Omental fat pad (tissue), 4 donors: ENCODE data around the gene MISP. TPM values are rescaled to one million over a fixed set of nuclear protein-coding genes. Genes with fewer than 3 reads are reported as not detected.

Source experiments
- ATAC-seq: fragments of 150-250 bp; one replicate; pipeline ENCODE4 v1.9.1; 2016; ENCODE audit warnings: mild to moderate bottlenecking, moderate library complexity; ENCODE audit not compliant: low FRiP score
- DNase-seq: peaks from one replicate; pipeline ENCODE4 v3.0.0-alpha.2; 2019; ENCODE audit warnings: low spot score
- CTCF ChIP-seq, 3 donors: fragments of 450-650 bp; IDR thresholded peaks; one replicate each; pipeline ENCODE4 v1.5.1; 2016 to 2017; ENCODE audit warnings: antibody characterized with exemption in 3 of 3, mild to moderate bottlenecking in 3 of 3, moderate library complexity in 2 of 3
- total RNA-seq, 4 donors: library from RNA; depleted of rRNA; stranded (reverse); fragments of >200 nt; gene quantifications; one replicate each; pipeline ENCODE4 v1.1.0, GENCODE V29; 2016

The MISP gene
- total RNA-seq, 4 donors from 2014 or later = 1.4 to 9.6 (median 3.2) TPM; not detected in 1

GRCh38 chr19:787536-787935 lies 36.6 kb downstream of the MISP start:
- TF ChIP-seq CTCF (IDR thresholded peaks at IDR 0.05) = no peak
- DNase-seq (no peak), ATAC-seq (no peak)

- DNase-seq = no peak
- TF ChIP-seq CTCF (IDR thresholded peaks at IDR 0.05) = no peak
- no peak for ATAC-seq
These were observed 37.7 kb downstream of the MISP start for GRCh38 chr19:788686-788982.

GRCh38 chr19:788983-789700 lies 38.2 kb downstream of the MISP start:
- ATAC-seq = no peak
- no peak for TF ChIP-seq CTCF (IDR thresholded peaks at IDR 0.05)
- no peak for DNase-seq

- ATAC-seq = no peak
- DNase-seq = no peak
- no peak for TF ChIP-seq CTCF (IDR thresholded peaks at IDR 0.05)
These were observed 38.8 kb downstream of the MISP start for GRCh38 chr19:789701-790060.

GRCh38 chr19:791007-791566 lies 40.2 kb downstream of the MISP start:
- no peak for TF ChIP-seq CTCF (IDR thresholded peaks at IDR 0.05)
- DNase-seq (no peak), ATAC-seq (no peak)

GRCh38 chr19:791567-792305 lies 40.8 kb downstream of the MISP start:
- DNase-seq = no peak
- no peak for TF ChIP-seq CTCF (IDR thresholded peaks at IDR 0.05)
- no peak for ATAC-seq
